GM23248 (cell line): Measurements from ENCODE around the gene NBEA. TPM values are rescaled to one million over a fixed set of nuclear protein-coding genes. Genes with fewer than 3 reads are reported as not detected.

Experiments used
- DNase-seq: peaks from one replicate; pipeline ENCODE4 v3.0.0-alpha.2; 2015
- H2AFZ ChIP-seq: fragments of 200-600 bp; sonication (generic); 2 replicates; pipeline ENCODE4 v1.6.1; 2016; ENCODE audit warnings: antibody characterized with exemption
- H3F3A ChIP-seq: fragments of 200-600 bp; sonication (generic); 2 replicates; pipeline ENCODE4 v1.6.1; 2016; ENCODE audit warnings: mild to moderate bottlenecking, antibody characterized with exemption, mixed run types; ENCODE audit not compliant: insufficient read depth
- H3K27ac ChIP-seq: fragments of 200-600 bp; sonication (generic); 2 replicates; pipeline ENCODE4 v1.5.1; 2016; ENCODE audit warnings: mild to moderate bottlenecking
- H3K27me3 ChIP-seq: fragments of 200-600 bp; sonication (generic); replicated peaks from 2 replicates; pipeline ENCODE4 v1.6.1; 2016; ENCODE audit warnings: mild to moderate bottlenecking; ENCODE audit not compliant: insufficient read depth
- H3K36me3 ChIP-seq: fragments of 200-600 bp; sonication (generic); 2 replicates; pipeline ENCODE4 v1.6.1; 2016; ENCODE audit warnings: low read depth, mild to moderate bottlenecking
- H3K4me1 ChIP-seq: fragments of 200-600 bp; sonication (generic); 2 replicates; pipeline ENCODE4 v1.6.1; 2016; ENCODE audit warnings: mild to moderate bottlenecking; ENCODE audit not compliant: insufficient read depth
- H3K4me2 ChIP-seq: fragments of 200-600 bp; sonication (generic); one replicate; pipeline ENCODE4 v1.6.1; 2016; ENCODE audit warnings: mild to moderate bottlenecking; ENCODE audit not compliant: unreplicated experiment
- H3K4me3 ChIP-seq: fragments of 200-600 bp; sonication (generic); 2 replicates; pipeline ENCODE4 v1.5.1; 2016; ENCODE audit warnings: mild to moderate bottlenecking
- H3K79me2 ChIP-seq: fragments of 200-600 bp; sonication (generic); 2 replicates; pipeline ENCODE4 v1.6.1; 2016; ENCODE audit warnings: mild to moderate bottlenecking; ENCODE audit not compliant: insufficient read depth
- H3K9ac ChIP-seq: fragments of 200-600 bp; sonication (generic); 2 replicates; pipeline ENCODE4 v1.6.1; 2016; ENCODE audit warnings: mild to moderate bottlenecking
- H3K9me2 ChIP-seq: fragments of 200-600 bp; sonication (generic); 2 replicates; pipeline ENCODE4 v1.6.1; 2016; ENCODE audit warnings: mixed run types, mild to moderate bottlenecking, moderate library complexity; ENCODE audit not compliant: insufficient read depth
- H3K9me3 ChIP-seq: fragments of 200-600 bp; sonication (generic); one replicate; pipeline ENCODE4 v1.6.1; 2017; ENCODE audit warnings: low read depth
- H4K20me1 ChIP-seq: fragments of 200-600 bp; sonication (generic); 2 replicates; pipeline ENCODE4 v1.6.0; 2016; ENCODE audit not compliant: insufficient read depth
- EZH2 ChIP-seq: fragments of 200-600 bp; sonication (generic); IDR thresholded peaks from 2 replicates; pipeline ENCODE4 v1.6.1; 2018; ENCODE audit warnings: antibody characterized with exemption, mild to moderate bottlenecking; ENCODE audit not compliant: insufficient read depth, poor library complexity, severe bottlenecking
- EZH2phosphoT487 ChIP-seq: fragments of 200-600 bp; sonication (generic); IDR thresholded peaks from 2 replicates; pipeline ENCODE4 v1.6.1; 2018; ENCODE audit warnings: antibody characterized with exemption, moderate library complexity, mild to moderate bottlenecking, low read depth; ENCODE audit not compliant: insufficient read depth
- WGBS, 2 experiments: methylation state at CpG; one replicate each; pipeline ENCODE4 v1.1.6; 2015 to 2017; ENCODE audit warnings: low lambda C conversion rate in 2 of 2, low coverage in 1 of 2; ENCODE audit errors: missing lambda C conversion rate in 2 of 2; 5-methylcytosine and 5-hydroxymethylcytosine counted together
- in situ Hi-C: fragments of 300-500 bp; cut with MboI; formaldehyde crosslinking; loops from 2 replicates; pipeline ENCODE4 v1.15.0; 2020
- polyA plus RNA-seq: library from polyadenylated mRNA; unstranded; fragments of >200 nt; fragmentation: Nextera tagmentation; extraction: Ambion mirVana; gene quantifications from 2 replicates; pipeline ENCODE4 v1.2.1, GENCODE V29; 2016
- total RNA-seq: library from RNA; depleted of rRNA; stranded (reverse); fragments of >200 nt; shearing (Covaris generic); gene quantifications from 2 replicates; pipeline ENCODE4 v1.2.3, GENCODE V29; 2014

The NBEA gene
- total and polyA plus RNA-seq, 2 experiments from 2014 or later: 1.9 to 3.7 TPM

DNA sequence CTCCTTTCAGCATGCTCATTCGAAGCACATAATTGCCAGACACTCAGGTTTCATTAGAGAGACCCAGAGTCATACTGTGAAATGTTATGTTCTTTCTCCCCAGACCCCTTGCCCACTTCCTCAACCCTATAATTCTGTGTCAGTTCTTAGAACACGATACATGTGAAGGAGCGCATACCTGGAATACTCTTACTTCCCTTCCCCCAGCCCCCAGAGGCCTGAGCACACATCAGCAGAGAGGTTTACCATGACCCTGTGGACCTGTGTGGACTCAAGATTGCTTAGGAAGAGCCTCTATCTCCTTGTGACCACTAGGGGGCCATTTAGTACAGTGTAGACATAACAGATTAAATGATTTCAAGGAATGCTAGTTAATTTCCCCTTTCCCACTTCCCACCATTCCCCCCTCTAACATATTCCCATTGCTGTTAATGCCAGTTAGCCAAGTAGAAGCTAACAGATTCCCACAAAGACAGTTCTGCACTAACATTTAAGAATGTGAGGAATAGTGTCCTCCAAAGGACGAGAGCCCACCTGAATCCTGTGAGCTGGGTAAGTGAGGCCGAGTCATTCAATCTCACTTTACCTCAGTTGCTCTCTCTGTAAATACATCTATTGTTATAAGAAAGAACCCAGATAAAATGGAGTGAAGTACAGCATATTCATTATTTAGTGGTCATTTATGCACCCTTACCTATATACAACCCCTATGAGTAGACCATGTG lies 688.6 kb downstream of the NBEA start:
- 62 to 63% methylated on average over 5 of the region's 5 CpGs for WGBS, 2 experiments
- Histone ChIP-seq H4K20me1 (no peaks in the 10 kb centered on the region), H3K9ac (no peak overlapping the region), H3K4me2 (no peak overlapping the region), H3K36me3 (no peaks in the 10 kb centered on the region), H3K27ac (no peak overlapping the region), H3K9me3 (no peaks in the 10 kb centered on the region), H3K9me2 (no peaks in the 10 kb centered on the region), H2AFZ (no peak overlapping the region), H3F3A (no peaks in the 10 kb centered on the region), H3K27me3 (no peaks in the 10 kb centered on the region), H3K79me2 (no peaks in the 10 kb centered on the region), H3K4me1 (peaks cover 9% of the 10 kb centered on the region; the same call in 1 of the 2 replicates), H3K4me3 (no peak overlapping the region)
- peak; percentile 88 for DNase-seq
- in situ Hi-C loops: no loop called here
- TF ChIP-seq EZH2phosphoT487: no peak
- no peak for TF ChIP-seq EZH2

DNA sequence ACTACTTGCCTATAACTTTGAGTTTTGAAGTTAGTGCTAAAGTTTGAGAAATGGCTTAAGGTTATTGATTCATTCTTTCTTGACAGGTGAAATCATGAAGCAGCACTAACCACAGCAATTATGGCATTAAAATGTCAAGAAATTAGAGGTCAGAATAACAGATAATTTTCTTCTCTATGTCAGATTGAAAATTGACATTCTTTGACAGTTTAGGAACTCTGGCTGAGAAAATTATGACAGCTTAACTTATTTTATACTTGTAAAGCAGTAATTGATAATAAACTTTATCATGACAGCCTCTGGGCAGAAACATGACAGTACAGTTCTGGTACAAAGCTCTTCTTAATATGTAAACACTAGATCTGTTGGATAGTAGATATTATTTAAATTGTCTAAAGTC lies 689.6 kb downstream of the NBEA start:
- Histone ChIP-seq H3K79me2 (no peaks in the 10 kb centered on the region), H3K4me1 (peaks cover 1% of the 10 kb centered on the region; the same call in 1 of the 2 replicates), H3K9me3 (no peaks in the 10 kb centered on the region), H4K20me1 (no peaks in the 10 kb centered on the region), H3K9me2 (no peaks in the 10 kb centered on the region), H2AFZ (no peak overlapping the region), H3K4me2 (no peak overlapping the region), H3K9ac (no peak overlapping the region), H3K27ac (no peak overlapping the region), H3K27me3 (no peaks in the 10 kb centered on the region), H3K4me3 (no peak overlapping the region), H3F3A (no peaks in the 10 kb centered on the region), H3K36me3 (no peaks in the 10 kb centered on the region)
- no peak for DNase-seq
- in situ Hi-C loops: no loop called here
- TF ChIP-seq EZH2phosphoT487 (no peak), EZH2 (no peak)

DNA sequence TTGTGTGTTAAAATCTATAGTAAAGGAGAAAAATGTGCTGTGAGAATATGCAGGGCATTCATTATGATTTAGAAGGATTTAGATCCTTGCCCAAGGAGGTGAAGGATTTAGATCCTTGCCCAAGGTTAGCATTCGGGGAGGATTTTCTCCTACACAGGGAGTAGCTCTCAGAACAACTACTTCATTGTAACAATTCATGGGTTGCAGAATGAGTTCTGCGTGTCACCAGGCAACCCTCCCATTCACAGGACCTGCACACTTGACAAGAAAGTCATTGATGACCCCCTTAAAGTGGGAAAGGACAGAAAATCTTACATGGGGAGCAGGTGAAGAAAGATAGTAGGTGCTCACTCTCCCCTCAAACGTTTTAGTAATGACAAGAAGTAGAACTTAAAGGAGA lies 701.6 kb downstream of the NBEA start:
- no peaks in the 10 kb centered on the region for H3K4me1 ChIP-seq
- H3K9me3 ChIP-seq: no peaks in the 10 kb centered on the region
- H2AFZ ChIP-seq: no peak overlapping the region
- H3K79me2 ChIP-seq: no peaks in the 10 kb centered on the region
- DNase-seq: no peak
- no peak overlapping the region for H3K4me3 ChIP-seq
- TF ChIP-seq EZH2phosphoT487 (no peak), EZH2 (no peak)
- H3K27me3 ChIP-seq: no peaks in the 10 kb centered on the region
- no peak overlapping the region for H3K9ac ChIP-seq
- no peaks in the 10 kb centered on the region for H3F3A ChIP-seq
- in situ Hi-C loops: no loop called here
- no peak overlapping the region for H3K27ac ChIP-seq
- H3K9me2 ChIP-seq: no peaks in the 10 kb centered on the region
- H4K20me1 ChIP-seq: no peaks in the 10 kb centered on the region
- WGBS, 2 experiments: 64 to 68% methylated on average over 3 of the region's 3 CpGs
- H3K4me2 ChIP-seq: no peak overlapping the region
- no peaks in the 10 kb centered on the region for H3K36me3 ChIP-seq

DNA sequence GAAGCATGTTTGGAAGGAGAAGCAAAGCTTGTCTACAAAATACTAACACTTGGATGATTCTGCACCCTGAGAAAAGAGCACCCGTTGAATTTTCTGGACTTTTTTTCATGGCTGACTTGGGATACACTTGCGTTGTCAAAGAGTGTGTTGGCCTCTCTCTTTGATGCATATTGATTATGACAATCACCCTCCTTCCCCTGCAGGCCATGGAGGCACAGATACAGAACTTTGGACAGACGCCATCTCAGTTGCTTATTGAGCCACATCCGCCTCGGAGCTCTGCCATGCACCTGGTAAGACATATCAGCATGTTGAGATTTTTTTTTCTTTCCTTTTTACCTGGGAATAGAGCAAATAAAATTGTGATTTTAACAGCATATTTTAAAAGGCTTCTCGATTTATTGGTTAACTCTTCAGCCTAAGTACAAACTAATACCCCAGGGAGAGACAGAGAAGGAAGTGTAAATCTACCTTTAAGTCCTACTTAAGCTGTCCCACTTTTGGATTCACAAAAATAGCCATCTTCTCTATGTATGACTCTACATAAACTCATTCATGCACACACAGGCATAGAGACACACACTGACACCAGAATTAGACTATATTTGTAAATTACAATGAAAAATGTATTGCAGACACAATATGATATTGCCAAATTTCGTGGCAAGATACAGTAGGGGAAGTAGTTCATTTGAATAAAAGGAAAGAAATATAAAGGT lies 704.1 kb downstream of the NBEA start:
- Histone ChIP-seq H3K9ac (no peak overlapping the region), H4K20me1 (no peaks in the 10 kb centered on the region), H3K79me2 (no peaks in the 10 kb centered on the region), H3K36me3 (no peaks in the 10 kb centered on the region), H2AFZ (no peak overlapping the region), H3K9me2 (no peaks in the 10 kb centered on the region), H3K4me3 (no peak overlapping the region), H3F3A (no peaks in the 10 kb centered on the region), H3K9me3 (no peaks in the 10 kb centered on the region), H3K4me1 (no peaks in the 10 kb centered on the region), H3K4me2 (no peak overlapping the region), H3K27me3 (no peaks in the 10 kb centered on the region), H3K27ac (no peak overlapping the region)
- 89 to 90% methylated on average over 7 of the region's 7 CpGs for WGBS, 2 experiments
- DNase-seq: no peak
- TF ChIP-seq EZH2: no peak
- TF ChIP-seq EZH2phosphoT487: no peak
- in situ Hi-C loops: no loop called here
